ENCODE results near the gene SLC12A6. TPM values are rescaled to one million over a fixed set of nuclear protein-coding genes. Genes with fewer than 3 reads are reported as not detected.

Gene SLC12A6
- total RNA-seq, 1 experiment from 2014 or later = 15.1 TPM

- Histone ChIP-seq H4K20me1 (ENCODE audit: insufficient read depth) (no peaks in the 10 kb centered on the region), H3K27me3 (ENCODE audit: insufficient read depth, low read length) (no peaks in the 10 kb centered on the region), H3K27ac (ENCODE audit: low read depth, low read length) (peak overlapping the region; percentile 68; the same call in 1 of the 2 replicates), H3K9me2 (ENCODE audit: insufficient read depth) (no peaks in the 10 kb centered on the region), H3K9me3 (ENCODE audit: control insufficient read depth in 1 of 2, insufficient read depth in 1 of 2, low read depth in 1 of 2, low read length in 2 of 2) (no peaks in the 10 kb centered on the region), H3K9ac (ENCODE audit: low read length) (peak overlapping the region; percentile 63), H3K36me3 (ENCODE audit: control insufficient read depth in 1 of 2, insufficient read depth in 2 of 2, low read length in 2 of 2) (peaks cover 20 to 32% of the 10 kb centered on the region in 2 experiments), H3K4me1 (ENCODE audit: control insufficient read depth in 1 of 2, insufficient read depth in 2 of 2, low read length in 2 of 2) (peaks cover 10 to 29% of the 10 kb centered on the region in 2 experiments; a peak in 3 of 4 replicates), H3K79me2 (ENCODE audit: insufficient read depth, low read length) (peaks cover 32% of the 10 kb centered on the region), H3K4me3 (replicated peaks in 1 of 2; ENCODE audit: low read depth in 1 of 2, low read length in 2 of 2) (peak overlapping the region; percentile 55 to 68), H3K4me2 (ENCODE audit: low read length) (peak overlapping the region; percentile 91), H2AFZ (ENCODE audit: low read depth, low read length, poor library complexity, severe bottlenecking) (no peak overlapping the region)
- CTCF ChIA-PET = no interaction called here
- POLR2A ChIA-PET = interaction anchor here (1.0 to 1.9 kb wide), 5 partner anchors 15 to 128 kb away, joined by 3 to 9 read pairs (median 4); no protein-coding TSS in a partner anchor
- RAD21 ChIA-PET (ENCODE audit: low non-redundant PET in 1 of 2, low total read pairs in 2 of 2, uncharacterized antibody in 2 of 2, unreplicated experiment in 2 of 2) = no interaction called here
- DNase-seq (ENCODE audit: low read depth, low spot score) = no peak
- TF ChIP-seq ATF3 (IDR thresholded peaks at IDR 0.05) (no peak), CEBPB (IDR thresholded peaks at IDR 0.05; ENCODE audit: low read depth) (no peak), POLR2A (IDR thresholded peaks at IDR 0.05; ENCODE audit: borderline replicate concordance, extremely low read depth, insufficient read depth, insufficient read length) (no peak), ZNF274 (IDR thresholded peaks at IDR 0.05; ENCODE audit: low read depth, low read length) (no peak), YY1 (IDR thresholded peaks at IDR 0.05; ENCODE audit: extremely low read depth, insufficient replicate concordance, low read depth, low read length) (no peak), ZBTB33 (IDR thresholded peaks at IDR 0.05; ENCODE audit: extremely low read depth, insufficient replicate concordance, low read length) (no peak), TCF7L2 (IDR thresholded peaks at IDR 0.05; ENCODE audit: borderline replicate concordance, extremely low read depth, insufficient read depth, insufficient read length) (no peak), JUND (IDR thresholded peaks at IDR 0.05) (no peak), EZH2 (IDR thresholded peaks at IDR 0.05) (no peak), EZH2phosphoT487 (IDR thresholded peaks at IDR 0.05; ENCODE audit: borderline replicate concordance) (no peak), SIN3A (IDR thresholded peaks at IDR 0.05; ENCODE audit: low read depth) (no peak), SP1 (IDR thresholded peaks at IDR 0.05; ENCODE audit: low read depth) (no peak)
- no TSS peak for BruUV-seq (replicated peaks)
- intact Hi-C loops (cut with micrococcal nuclease) = loop anchor here (5.0 kb wide), 1 partner anchor 100 kb away; no protein-coding TSS in a partner anchor
- ATAC-seq = no peak
Measured at GRCh38 chr15:34336991-34337556, 507 bp downstream of the SLC12A6 start.
